ENCODE results near the gene CAPSL.

- TF ChIP-seq CTCF (IDR thresholded peaks at IDR 0.05) (no peak), POLR2AphosphoS5 (IDR thresholded peaks at IDR 0.05) (no peak), POLR2A (IDR thresholded peaks at IDR 0.05) (no peak)
Measured at GRCh38 chr5:35954175-35954574, 15.8 kb upstream of the CAPSL start.
